NCI-H2171 treated with DMSO at 0.1 percent for 48 hours (cell line): ENCODE data around the gene PLLP.
"Not testable (repeated sequence)": the region's sequence is repeated elsewhere in the genome, so short reads cannot be mapped to it uniquely, and the experiment has no call there.

Source experiments
- DNase-seq: peaks from one replicate; lab custom pipeline; 2025; lab: John Stamatoyannopoulos, UW

Gene PLLP

DNA sequence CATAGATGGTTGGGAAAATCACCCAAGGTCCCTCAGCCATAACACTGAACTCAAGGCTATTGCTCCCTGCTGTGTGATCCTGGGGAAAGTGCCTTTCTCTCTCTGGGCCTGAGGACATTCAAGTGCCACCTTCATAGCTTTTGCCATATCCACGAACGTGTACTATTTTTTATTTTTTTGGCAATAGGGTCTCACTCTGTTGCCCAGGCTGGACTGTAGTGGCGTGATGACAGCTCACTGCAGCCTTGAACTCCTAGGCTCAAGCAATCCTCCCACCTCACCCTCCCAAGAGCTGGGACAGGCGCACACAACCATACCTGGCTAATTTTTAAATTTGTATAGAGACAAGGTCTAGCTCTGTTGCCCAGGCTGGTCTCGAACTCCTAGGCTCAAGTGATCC is 10.6 kb downstream of the PLLP start:
- no peak for DNase-seq

DNA sequence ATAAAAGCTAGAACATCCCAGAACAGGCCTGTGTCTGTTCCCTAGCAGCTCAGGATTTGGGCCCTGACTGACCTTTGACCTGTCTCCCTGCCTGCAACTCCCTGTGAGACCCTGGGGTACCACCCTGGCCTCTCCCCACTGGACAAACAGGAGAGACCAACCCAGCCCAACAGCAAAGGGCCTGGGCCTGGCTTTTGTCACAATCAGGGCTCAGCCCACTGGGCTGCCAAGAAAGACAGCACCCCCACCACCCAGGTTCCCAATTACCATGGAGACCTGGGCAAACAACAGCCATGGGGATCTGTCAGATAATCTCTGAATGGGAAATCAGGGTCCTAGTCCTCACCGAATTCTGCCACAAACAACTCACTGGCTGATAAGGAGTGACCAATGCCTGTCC is 11.1 kb downstream of the PLLP start:
- no peak for DNase-seq

DNA sequence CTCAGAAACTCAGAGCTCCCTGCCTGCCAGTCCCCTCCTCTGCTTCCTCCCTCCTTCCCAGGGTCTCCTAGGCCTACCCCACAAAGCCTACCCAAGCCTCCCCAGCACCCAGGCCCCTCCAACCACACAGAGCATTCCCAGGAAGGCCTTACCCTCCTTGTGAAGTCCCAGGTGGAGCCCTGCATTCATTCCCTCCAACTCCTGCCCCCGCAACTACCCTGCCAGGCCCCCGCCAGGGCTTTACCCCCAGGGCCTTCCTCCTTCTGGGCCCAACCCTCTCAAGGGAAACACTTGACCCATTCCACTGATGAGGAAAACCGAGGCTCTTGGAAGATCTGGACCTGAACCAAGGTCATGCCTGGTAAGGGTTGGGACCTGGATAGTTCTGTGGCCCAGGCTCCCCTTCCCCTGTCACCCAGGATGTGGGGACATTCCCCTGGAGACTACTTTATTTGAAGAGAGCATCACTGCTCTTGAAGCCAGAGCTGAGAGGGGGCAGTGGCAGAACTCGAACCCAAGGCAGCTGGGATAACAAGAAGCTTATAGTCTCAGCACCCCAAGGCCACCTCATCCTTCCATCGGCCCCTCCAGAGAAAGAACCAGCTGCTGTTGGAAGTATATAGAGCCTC is 12.5 kb downstream of the PLLP start:
- DNase-seq = no peak

DNA sequence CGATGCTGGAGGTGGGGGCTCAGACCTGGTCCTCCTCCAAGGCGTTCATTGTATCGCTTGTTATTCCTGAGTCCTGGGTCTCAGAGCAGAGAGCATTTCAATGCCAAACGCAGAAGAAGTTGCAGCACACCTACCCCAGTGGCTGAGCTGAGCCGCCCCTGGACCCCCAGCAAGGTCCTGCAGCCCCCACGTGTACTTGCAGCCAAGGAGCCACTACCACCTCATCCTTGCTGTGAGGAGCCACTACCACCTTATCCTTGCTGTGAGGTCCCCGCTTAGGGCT is 13.5 kb downstream of the PLLP start:
- no peak for DNase-seq

DNA sequence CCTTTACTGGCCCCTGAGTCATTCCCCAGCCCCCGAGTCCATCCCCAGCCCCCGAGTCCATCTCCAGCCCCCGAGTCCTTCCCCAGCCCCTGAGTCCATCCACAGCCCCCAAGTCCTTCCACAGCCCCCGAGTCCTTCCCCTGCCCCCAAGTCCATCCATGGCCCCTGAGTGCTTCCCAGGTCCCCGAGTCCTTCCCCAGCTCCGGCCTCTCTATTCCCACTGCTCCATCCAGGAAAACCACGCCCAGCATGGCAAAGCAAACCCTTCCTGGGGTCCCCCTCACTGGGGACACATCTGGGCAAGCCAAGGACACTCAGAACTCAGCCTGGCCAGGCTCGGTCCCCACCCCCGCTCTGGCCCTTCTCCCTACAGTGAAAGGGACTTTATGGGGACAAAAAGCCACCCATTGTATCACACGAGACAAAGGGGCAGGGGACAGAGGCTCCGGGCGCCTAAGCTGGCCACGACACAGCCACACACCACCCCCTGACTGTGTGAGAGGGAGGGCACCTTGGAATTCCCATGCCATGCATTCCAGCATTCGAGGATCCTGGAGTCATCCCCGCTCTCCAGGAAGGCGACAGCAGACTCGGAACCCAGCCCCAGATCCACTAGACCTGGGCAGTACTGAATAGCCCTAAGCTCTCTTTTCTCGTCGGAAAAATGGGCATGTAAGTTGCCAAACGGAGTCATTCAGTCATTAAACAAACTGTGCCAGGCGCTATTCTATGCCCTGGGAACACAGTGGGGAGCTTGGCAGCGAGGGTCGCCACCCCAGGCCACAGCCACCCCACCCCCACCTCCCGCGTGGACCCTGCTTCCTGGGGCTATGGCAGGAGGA is 14.0 kb downstream of the PLLP start:
- no peak for DNase-seq

DNA sequence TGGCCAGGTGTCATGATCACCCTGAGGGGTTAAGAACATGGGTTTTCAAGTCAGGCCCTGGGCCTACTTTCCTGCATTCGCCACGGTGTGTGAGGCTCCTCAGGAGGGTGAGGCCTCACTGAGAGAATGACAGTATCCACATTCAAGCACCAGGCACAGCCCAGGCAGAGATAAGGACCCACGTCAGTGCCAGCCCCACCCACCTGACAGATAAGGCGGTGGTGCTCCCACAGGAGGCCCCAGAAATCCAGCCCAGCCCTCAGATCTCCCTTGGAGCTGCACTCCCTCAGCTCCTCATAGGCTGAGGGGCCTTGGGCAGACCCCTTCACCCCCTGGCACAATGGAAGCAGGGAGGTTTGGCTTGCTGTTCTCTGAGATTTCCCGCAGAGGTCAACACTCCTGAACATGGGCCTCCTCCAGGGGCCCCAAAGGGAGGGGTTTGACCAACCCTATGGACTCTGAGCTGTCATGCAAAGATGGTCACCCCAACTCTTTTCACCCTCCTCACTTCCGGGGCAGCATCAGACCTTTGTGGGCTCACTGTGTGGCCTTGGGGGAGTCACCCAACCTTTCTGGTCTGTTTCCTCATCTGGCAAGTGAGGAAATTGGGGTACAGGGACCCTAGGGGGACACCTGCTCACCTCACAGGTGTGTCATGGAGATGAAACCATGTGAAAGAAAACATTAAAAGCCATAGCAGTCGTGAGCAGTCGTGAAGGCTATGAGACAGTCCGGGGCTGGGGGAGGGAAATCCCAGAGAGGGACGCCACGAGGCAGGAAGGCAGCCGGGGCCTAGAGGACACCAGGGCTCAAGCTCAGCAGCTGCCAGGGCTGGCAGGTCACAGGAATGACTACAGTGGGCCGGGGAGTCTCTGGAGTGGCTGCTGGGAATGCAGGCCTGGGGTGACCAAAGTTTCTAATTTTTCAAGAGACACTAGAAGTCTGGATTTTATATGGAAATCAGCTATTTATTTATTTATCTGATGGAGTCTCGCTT is 15.4 kb downstream of the PLLP start:
- no peak for DNase-seq

DNA sequence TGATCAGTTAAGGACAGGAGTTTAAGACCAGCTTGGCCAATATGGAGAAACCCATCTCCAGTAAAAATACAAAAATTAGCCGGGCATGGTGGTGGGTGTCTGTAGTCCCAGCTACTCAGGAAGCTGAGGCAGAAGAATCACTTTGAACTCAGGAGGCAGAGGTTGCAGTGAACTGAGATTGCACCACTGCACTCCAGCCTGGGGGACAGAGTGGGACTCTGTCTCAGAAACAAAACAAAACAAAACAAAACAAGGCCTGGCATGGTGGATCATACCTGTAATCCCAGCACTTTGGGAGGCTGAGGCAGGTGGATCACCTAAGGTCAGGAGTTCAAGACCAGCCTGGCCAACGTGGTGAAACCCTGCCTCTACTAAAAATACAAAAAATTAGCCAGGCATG is 17.1 kb downstream of the PLLP start:
- DNase-seq = not testable (repeated sequence)

DNA sequence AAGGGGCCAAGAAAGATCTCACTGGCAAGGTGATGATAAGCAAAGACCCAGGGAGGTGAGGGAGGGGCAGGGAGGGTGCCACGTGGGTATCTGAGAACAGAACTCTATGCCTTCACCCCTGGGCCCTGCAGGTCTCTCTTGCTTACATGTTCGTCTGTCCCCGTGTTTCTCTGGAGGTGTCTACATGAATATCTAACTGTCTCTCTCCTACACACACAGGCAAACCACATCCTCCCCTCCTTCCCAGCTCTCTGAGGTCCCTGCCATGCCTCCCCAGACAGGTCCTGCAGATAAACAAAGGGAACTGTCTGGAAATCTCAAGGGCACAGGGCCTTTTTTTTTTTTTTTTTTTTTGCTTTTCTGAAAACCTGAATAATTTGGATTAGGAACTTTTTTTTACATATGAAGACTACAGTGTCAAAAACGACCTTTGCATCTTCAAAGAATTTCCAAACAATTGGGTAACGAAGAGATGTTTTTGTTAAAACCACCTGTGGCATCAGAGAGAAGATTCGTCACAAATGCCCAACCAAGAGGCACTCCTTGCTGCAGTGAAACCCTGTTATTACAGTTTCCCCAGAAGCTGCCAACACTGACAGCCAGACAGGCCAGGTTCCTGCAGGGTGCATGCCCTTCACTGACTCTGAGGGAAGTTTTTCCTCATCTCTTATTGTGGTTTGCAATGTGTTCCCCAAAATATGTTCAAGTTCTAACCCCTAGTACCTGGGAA is 17.8 kb downstream of the PLLP start:
- no peak for DNase-seq

DNA sequence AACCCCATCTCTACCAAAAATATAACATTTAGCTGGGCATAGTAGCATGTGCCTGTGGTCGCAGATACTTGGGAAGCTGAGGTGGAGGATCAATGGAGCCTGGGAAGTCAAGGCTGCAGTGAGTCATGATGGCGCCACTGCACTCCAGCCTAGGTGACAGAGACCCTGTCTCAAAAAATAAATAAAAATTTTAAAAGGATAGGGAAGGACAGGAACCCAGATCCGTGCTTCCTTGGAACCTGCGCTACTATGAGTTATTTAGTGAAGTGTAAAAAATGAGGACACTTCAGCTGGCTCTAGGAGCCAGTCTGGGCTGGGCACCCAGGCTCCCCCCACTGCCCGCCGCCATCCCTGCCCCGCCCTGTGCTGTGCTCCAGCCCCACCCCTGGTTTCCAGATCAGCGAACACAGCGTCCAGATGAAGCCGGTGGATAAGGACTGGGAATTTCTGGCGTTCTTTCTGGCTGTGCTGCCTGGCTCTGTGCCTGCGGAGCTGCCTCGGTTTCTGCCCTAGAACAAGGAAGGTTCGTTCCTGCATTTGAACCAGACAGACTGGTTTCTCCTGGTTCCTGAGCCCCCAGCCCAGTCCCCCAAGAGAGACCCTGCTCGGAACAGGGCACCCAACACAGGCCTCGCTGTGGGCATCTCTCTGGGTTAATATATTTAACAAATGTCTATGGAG is 18.5 kb downstream of the PLLP start:
- peak; percentile 47 for DNase-seq

DNA sequence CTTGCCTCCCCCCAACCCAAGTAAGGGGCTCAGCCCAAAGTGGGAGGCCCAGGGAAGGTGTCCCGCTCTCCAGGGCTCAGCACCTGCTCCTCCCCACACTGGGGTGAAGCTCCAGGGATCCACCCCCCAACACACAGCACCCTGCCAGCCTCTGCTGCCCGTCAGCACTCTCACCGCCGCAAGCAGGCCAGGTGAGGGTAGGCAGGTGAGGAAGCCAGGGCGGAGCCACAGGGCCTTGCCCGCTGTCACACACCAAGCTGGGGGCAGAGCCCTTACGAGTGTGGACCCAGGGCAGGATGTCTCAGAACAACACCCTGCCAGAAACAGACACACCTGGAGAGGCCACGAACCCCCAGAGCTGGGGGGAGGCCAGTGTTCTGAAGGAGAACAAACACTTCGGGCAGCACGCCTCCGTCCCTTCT is 19.5 kb downstream of the PLLP start:
- DNase-seq = no peak

DNA sequence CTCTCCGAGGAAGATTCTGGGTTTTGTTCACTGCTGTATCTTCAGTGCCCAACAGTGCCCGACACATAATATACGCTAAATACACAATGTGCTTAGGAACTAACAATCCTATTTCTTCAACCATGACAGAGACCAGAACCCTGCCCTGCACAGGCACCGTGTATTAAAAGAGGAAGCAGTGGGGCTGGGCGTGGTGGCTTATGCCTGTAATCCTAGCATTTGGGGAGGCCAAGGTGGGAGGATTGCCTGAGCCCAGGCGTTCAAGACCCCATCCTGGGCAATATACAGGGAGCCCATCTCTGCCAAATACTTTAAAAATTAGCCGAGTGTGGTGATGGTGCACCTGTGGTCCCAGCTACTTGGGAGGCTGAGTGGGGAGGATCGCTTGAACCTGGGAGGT is 20.1 kb downstream of the PLLP start:
- DNase-seq = no peak

DNA sequence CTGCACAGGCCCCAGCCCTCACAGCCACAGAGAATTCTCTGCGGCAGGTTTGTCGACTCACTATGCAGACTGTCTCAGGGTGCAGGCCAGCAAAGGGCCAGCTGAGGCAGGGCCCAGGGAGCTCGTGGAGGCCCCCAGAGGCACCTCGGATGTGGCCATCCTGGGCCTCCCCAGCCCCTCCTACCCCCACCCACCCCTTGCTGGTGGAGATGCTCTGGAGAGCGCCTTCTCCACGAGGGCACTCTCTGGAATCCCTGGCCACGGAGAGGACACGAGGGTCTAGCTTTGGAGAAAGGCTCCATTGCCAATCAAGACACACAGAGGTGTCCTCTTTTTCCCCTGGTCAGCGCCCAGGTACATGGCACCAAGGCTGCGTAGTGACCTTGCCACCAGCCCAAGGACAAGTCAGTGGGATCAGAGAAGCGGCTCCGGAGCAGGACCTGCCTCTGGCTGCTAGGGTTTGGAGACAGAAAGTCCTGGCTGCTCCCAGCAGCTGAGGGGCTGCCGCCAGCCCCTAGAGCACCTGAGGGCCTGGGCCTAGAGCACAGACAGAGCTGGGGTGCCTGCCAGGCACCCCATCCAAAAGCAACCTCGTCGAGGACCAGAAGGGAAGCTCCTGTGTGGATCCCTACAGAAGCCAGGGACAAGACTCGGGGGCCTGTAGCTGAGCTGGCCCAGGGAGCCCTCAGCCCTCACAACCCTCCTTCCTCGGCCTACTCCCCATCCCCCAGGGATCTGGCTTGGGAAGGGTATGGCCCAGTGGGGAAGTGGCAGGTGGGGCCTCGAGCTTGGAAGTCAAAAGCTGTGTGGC is 20.7 kb downstream of the PLLP start:
- DNase-seq = no peak

DNA sequence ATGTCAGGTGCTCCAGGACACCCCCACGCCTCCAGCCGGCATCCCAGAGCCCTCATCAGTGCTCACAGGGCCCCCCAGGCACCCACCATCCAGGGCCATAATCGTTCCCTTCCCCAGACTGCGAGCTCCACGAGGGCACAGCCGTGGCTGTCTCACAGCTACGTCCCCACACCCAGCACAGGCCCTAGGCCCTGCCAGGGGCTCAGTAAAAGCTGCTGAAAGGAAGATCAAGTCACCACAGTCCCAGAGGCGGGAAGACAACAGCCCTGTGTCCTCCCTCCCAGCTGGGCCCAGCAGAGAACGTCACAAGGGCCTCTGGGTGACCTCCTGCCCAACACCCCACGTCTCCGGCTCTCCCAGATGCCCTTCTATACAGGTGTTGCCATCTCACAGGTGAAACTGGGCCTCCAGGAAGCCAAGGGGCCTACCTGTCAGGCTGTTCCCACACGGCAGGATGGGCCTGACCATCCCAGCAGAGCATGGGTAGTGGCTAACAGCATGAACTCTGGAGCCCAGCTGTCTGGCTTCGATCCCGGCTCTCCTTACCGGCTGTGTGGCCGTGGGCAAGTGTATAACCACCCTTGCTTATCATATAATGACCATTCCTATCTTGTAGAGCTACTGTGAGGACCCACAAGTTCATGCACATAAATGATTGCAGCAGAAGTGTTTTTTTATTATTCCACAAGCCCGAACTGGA is 21.5 kb downstream of the PLLP start:
- no peak for DNase-seq

DNA sequence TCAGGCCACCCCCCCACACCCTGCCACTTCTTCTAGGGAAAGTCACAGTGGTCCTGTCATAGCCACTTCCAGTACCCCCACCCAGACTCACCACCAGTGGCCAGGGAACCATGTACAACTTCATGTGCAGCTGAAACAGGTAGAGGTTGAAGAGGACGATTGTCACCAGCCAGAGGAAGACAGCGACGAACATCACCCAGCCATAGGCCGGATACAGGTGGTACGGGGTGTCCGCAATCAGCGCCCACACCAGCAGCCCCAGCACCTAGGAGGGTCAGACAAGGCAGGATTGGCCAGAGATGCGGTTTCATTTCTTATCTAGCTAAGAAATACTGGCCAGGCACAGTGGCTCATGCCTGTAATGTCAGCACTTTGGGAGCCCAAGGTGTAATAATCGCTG is 22.7 kb downstream of the PLLP start:
- no peak for DNase-seq

DNA sequence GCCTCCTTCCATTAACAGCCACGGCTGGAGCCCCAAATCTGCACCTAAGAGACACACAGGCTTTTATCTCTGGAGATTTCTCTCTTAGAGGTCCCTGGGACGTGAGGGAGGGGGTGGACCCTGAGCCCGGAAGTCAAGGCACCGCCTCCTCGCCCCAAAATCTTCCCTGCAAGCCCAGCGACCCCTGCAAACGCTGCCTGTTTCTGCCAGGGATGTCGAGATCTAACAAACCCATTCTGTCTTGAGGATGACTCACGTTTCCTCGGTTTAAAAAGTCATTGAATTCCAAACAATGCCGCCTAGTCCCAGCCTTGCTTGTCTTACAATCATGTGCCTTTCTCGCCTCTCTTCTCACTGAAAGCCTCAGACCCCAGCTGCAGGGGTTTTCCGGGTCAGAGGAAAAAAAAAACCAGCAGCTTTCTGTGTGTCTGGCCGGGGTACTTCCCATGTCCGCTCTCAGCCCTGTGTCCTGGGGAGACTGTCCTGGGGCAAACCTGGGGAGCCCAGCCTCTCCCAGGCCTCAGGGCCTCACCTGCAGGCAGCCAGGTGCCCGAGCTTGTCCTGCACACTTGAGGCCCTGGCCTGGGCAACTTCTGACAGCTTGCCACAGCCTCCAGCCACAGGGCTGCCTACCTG is 24.1 kb downstream of the PLLP start:
- DNase-seq = no peak

DNA sequence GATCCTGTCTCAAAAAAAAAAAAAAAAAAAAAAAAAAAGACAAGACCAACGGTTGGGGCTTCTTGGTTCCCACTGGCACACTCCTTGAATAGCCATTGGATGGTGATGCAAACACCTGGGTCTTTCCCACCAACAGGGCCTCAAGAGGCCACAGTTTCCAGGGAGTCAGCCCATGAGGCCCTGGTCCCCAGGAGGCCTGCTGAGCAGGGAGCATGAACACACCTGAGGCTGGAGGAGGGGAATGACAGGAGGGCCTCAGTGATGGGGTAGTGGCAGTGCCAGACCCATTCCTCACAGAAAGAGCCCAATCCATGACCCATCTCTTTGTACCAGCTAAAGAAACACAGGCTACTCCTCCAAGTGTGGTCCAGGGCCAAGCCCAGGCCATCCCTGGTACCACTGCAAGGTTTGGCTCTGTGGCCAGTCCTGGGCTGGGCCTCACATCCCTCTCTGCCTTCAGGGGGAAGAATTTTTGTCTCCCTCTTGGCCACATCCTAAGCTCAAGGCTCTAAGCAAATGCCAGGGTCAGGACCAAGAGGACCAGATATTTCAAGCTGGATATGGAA is 25.5 kb downstream of the PLLP start:
- DNase-seq = no peak

DNA sequence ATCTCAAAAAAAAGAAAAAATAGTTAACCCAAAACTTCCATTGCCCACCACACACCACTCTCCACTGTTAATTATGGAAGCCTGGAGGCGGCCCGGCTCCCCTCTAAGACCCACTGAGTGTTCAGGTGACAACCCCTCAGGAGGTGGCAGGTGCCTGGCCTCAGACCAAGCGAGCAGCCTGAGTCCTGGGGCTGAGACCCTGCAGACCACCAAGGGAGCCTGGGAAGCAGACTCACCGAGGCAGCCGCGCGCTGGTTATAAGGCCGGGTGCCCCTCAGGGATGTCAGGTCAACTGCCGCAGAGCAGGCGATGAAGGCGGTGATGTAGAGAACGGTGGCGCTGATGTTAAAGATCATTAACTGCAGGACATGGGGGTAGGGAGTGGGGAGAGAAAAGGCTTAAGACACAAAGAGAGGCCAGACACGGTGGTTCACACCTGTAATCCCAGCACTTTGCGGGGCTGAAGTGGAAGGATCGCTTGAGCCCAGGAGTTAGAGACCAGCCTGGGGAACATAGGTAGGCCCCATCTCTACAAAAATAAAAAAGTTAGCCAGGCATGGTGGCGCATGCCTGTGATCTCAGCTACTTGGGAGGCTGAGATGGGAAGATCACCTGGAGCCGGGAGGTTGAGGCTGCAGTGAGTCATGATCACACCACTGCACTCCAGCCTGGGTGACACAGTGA is 26.1 kb downstream of the PLLP start:
- no peak for DNase-seq

DNA sequence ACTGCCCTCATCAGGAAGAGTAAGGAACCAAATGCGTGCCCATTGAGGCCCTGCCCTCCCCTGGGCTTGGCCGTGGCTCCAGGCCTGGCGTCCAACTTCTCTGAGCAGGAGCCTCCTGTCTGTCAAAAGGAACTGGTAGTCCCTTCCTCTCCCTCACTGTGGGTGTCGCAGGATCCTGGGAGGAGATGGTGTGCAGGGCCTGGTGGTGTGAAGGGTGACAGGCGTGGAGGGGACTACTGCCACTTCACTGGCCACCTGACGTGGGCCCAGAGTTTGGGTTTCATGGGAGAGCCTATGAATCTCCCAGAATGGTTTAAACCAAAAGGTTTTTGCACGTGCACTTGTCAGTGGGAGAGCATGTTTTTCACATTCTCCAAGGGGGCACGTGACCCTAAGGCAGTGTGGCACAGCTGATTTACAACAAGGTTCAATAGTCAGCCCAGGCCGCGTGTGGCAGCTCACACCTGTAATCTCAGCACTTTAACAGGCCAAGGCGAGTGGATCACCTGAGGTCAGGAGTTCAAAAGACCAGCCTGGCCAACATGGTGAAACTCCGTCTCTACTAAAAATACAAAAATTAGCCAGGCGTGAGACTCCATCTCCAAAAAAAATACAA is 26.9 kb downstream of the PLLP start:
- no peak for DNase-seq
